OCI-LY7 (cell line): ENCODE results near the gene CNOT6.

Experiments used
- CTCF ChIP-seq: fragments of 200-600 bp; sonication (generic); conservative IDR thresholded peaks from 2 replicates; pipeline ENCODE4 v1.5.1; 2014; ENCODE audit warnings: mild to moderate bottlenecking, antibody characterized with exemption, low read length, moderate library complexity, mixed read lengths
- EZH2phosphoT487 ChIP-seq: fragments of 200-600 bp; sonication (generic); IDR thresholded peaks from 2 replicates; pipeline ENCODE4 v1.6.1; 2018; ENCODE audit warnings: low read depth, borderline replicate concordance, mild to moderate bottlenecking, mixed run types, antibody characterized with exemption, low read length, moderate library complexity, mixed read lengths

GRCh38 chr5:180492226-180492903 is 1.8 kb upstream of the CNOT6 start:
- TF ChIP-seq CTCF (no peak), EZH2phosphoT487 (no peak)
